Measurements from ENCODE around the gene CFAP77. TPM values are rescaled to one million over a fixed set of nuclear protein-coding genes. Genes with fewer than 3 reads are reported as not detected.

CFAP77 gene
- total and polyA plus RNA-seq, 12 donors: 0.53 to 4.3 (median 1.3) TPM

DNA sequence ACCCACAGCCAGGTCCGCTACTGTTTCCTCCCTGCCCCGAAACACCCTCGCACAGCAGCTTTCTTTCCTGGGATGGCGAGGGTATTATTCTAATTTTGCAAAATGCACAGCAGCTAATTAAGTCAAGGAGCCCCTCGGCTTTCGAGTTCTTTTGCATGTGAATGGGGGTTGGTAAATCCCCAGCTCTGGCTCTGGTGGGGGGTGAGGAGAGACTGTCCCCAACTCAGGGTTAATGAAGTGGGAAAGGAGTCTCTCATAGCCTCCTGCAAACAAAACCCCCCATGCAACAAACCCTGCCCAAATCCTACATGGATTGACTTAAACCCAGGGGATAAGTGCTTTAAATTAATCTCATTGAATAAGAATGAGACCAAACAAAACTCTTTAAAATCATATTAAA, 181.2 kb downstream of the CFAP77 start:
- intact Hi-C loops (cut with DNase I): no loop called here
- no peak for DNase-seq
- Histone ChIP-seq H3K27me3 (peaks cover 24 to 67% (median 64%) of the 10 kb centered on the region in 7 donors), H3K27ac (no peak overlapping the region), H3K9me3 (no peaks in the 10 kb centered on the region), H3K4me1 (peaks cover 0 to 22% (median 8%) of the 10 kb centered on the region in 9 donors), H3K4me3 (no peak overlapping the region), H3K36me3 (peaks cover 0 to 30% (median 8%) of the 10 kb centered on the region in 9 donors)
- no peak for ATAC-seq
- TF ChIP-seq, protein P1, sequence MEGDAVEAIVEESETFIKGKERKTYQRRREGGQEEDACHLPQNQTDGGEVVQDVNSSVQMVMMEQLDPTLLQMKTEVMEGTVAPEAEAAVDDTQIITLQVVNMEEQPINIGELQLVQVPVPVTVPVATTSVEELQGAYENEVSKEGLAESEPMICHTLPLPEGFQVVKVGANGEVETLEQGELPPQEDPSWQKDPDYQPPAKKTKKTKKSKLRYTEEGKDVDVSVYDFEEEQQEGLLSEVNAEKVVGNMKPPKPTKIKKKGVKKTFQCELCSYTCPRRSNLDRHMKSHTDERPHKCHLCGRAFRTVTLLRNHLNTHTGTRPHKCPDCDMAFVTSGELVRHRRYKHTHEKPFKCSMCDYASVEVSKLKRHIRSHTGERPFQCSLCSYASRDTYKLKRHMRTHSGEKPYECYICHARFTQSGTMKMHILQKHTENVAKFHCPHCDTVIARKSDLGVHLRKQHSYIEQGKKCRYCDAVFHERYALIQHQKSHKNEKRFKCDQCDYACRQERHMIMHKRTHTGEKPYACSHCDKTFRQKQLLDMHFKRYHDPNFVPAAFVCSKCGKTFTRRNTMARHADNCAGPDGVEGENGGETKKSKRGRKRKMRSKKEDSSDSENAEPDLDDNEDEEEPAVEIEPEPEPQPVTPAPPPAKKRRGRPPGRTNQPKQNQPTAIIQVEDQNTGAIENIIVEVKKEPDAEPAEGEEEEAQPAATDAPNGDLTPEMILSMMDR (IDR thresholded peaks at IDR 0.05): no peak
- WGBS, 2 donors: 36 to 39% methylated on average over 6 of the region's 6 CpGs

DNA sequence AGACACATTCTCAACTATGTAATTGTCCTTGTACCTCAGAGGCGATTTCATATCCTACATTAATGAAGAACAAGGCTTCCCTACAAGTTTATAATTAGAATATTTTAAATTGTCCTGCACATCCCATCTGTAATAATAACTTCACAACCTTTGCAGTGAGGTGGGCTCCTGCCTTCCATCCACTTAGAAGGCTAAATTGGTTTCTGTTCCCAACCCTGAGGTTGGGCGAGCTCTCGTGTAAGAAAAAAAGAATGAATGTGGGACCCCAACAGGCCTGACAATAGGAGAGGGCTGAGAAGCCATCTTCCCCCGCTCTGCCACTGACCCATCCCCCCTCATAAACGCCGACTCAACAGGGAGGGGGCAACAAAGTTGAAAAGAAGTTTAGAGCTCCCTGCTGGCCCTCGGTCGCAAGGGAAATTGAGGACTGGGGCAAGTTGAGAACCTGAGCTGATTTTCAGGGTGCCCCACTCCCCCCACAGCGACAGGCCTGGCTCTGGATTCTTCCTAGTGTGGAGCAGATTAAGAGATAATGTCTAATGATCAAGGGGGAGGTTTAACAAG, 181.8 kb downstream of the CFAP77 start:
- TF ChIP-seq, protein P1 (IDR thresholded peaks at IDR 0.05): no peak
- Histone ChIP-seq H3K4me3 (no peak overlapping the region), H3K9me3 (no peaks in the 10 kb centered on the region), H3K27ac (no peak overlapping the region), H3K36me3 (peaks cover 0 to 35% (median 8%) of the 10 kb centered on the region in 9 donors), H3K4me1 (peaks cover 0 to 22% (median 8%) of the 10 kb centered on the region in 9 donors), H3K27me3 (peaks cover 20 to 61% (median 58%) of the 10 kb centered on the region in 7 donors)
- DNase-seq (no peak), ATAC-seq (no peak)
- 63 to 66% methylated on average over 9 of the region's 9 CpGs for WGBS, 2 donors
- intact Hi-C loops (cut with DNase I): no loop called here

DNA sequence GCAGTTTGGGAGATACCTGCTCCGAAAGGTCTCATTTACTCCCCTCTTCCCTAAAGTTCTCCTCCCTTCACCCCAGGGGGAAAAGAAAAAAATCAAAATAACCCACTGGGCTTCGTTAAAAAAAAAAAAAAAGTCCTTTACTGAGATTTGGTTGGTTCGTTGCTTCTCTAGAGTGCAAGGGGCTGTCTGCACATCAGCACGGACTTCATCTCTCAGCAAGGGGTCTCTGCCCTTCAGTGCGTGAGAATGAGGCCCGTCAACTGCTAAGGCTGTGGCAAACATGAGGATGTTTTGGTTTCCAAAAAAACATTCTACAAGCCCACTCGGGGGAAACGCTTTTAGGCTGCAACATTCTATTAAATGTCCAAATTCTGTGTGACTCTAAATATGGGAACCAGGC, 182.4 kb downstream of the CFAP77 start:
- H3K4me3 ChIP-seq: no peak overlapping the region
- TF ChIP-seq, protein P1 (IDR thresholded peaks at IDR 0.05): no peak
- peaks cover 0 to 24% (median 9%) of the 10 kb centered on the region in 9 donors for H3K4me1 ChIP-seq
- no peak overlapping the region for H3K27ac ChIP-seq
- DNase-seq (no peak), ATAC-seq (no peak)
- intact Hi-C loops (cut with DNase I): no loop called here
- H3K9me3 ChIP-seq: no peaks in the 10 kb centered on the region
- H3K27me3 ChIP-seq: peaks cover 19 to 55% (median 52%) of the 10 kb centered on the region in 7 donors
- 78 to 81% methylated on average over 8 of the region's 8 CpGs for WGBS, 2 donors
- H3K36me3 ChIP-seq: peaks cover 0 to 42% (median 8%) of the 10 kb centered on the region in 9 donors

DNA sequence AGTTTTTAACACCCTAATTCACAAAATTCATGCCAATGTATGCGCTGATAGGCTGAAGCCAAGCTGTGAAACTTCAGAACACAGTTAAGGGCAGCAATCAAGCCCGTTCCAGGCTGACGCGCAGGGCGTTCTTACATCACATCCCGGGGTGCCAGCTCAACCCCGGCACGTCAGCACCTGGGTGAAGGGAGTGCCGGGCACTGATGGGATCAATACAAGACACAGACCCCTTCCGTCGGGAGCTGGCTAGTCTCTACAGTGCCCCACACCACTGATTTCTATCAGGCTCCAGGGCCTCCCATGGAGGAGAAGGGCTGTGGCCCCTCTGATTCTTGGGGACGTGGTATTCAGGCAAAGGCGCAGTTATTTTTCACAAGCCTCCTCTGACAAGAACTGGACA, 184.4 kb downstream of the CFAP77 start:
- intact Hi-C loops (cut with DNase I): no loop called here
- Histone ChIP-seq H3K4me3 (no peak overlapping the region), H3K27me3 (peaks cover 2 to 35% (median 32%) of the 10 kb centered on the region in 7 donors), H3K27ac (no peak overlapping the region), H3K9me3 (no peaks in the 10 kb centered on the region), H3K36me3 (peaks cover 0 to 49% (median 8%) of the 10 kb centered on the region in 9 donors), H3K4me1 (peaks cover 0 to 31% (median 17%) of the 10 kb centered on the region in 9 donors)
- TF ChIP-seq, protein P1 (IDR thresholded peaks at IDR 0.05): no peak
- no peak for DNase-seq
- WGBS, 2 donors: 94 to 95% methylated on average over 13 of the region's 13 CpGs
- no peak for ATAC-seq

All from heart right ventricle (tissue), 16 donors.